Muscle layer of duodenum (tissue), 2 donors: Measurements from ENCODE around the gene PTTG1.

ENCODE experiments used
- H3K27ac ChIP-seq: one replicate; pipeline ENCODE4 v1.7.0; 2013; ENCODE audit warnings: mild to moderate bottlenecking, low read length
- H3K27me3 ChIP-seq: one replicate; pipeline ENCODE4 v1.7.0; 2013; ENCODE audit warnings: low read depth, mild to moderate bottlenecking, control low read depth, low read length
- H3K36me3 ChIP-seq, 2 donors: one replicate each; pipeline ENCODE4 v1.7.0; 2013; ENCODE audit warnings: low read length in 2 of 2, control low read depth in 1 of 2, mild to moderate bottlenecking in 1 of 2; ENCODE audit not compliant: insufficient read depth in 2 of 2, control insufficient read depth in 1 of 2
- H3K4me1 ChIP-seq, 2 donors: one replicate each; pipeline ENCODE4 v1.7.0; 2013; ENCODE audit warnings: low read length in 2 of 2, mild to moderate bottlenecking in 2 of 2, control low read depth in 1 of 2, moderate library complexity in 1 of 2; ENCODE audit not compliant: insufficient read depth in 2 of 2, control insufficient read depth in 1 of 2
- H3K4me3 ChIP-seq, 2 donors: one replicate each; pipeline ENCODE4 v1.7.0; 2013; ENCODE audit warnings: low read length in 2 of 2, low read depth in 1 of 2, mild to moderate bottlenecking in 1 of 2
- H3K9me3 ChIP-seq, 2 donors: one replicate each; pipeline ENCODE4 v1.7.0; 2013; ENCODE audit warnings: low read length in 2 of 2, control low read depth in 1 of 2, mild to moderate bottlenecking in 1 of 2; ENCODE audit not compliant: control insufficient read depth in 1 of 2
- donor health status: healthy.

PTTG1 gene

DNA sequence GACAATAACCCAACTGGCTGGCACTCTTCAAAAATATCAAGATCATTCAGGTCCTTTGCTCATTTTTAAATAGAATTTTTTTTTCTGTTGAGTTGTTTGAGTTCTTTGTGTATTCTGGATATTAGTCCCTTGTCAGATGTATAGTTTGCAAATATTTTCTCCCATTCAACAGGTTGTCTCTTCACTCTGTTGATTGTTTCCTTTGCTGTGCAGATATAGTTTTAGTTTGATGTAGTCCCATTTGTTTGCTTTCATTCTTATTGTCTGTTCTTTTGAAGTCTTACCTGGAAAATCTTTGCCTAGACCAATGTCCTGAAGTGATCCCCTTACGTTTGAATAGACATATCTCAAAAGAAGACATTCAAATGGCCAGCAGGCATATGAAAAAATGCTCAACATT lies 22.8 kb downstream of the PTTG1 start:
- no peak overlapping the region for H3K27ac ChIP-seq
- H3K4me1 ChIP-seq: no peaks in the 10 kb centered on the region
- H3K27me3 ChIP-seq: no peaks in the 10 kb centered on the region
- no peaks in the 10 kb centered on the region for H3K36me3 ChIP-seq
- no peaks in the 10 kb centered on the region for H3K9me3 ChIP-seq
- H3K4me3 ChIP-seq: no peak overlapping the region

- no peak overlapping the region for H3K27ac ChIP-seq
- H3K4me3 ChIP-seq: no peak overlapping the region
- no peaks in the 10 kb centered on the region for H3K27me3 ChIP-seq
- no peaks in the 10 kb centered on the region for H3K4me1 ChIP-seq
- no peaks in the 10 kb centered on the region for H3K36me3 ChIP-seq
- H3K9me3 ChIP-seq: no peaks in the 10 kb centered on the region
These were observed 23.5 kb downstream of the PTTG1 start for GRCh38 chr5:160445132-160445531.

- Histone ChIP-seq H3K4me3 (no peak overlapping the region), H3K36me3 (no peaks in the 10 kb centered on the region), H3K27ac (no peak overlapping the region), H3K9me3 (no peaks in the 10 kb centered on the region), H3K27me3 (no peaks in the 10 kb centered on the region), H3K4me1 (no peaks in the 10 kb centered on the region)
These were observed 24.1 kb downstream of the PTTG1 start for GRCh38 chr5:160445751-160446150.

GRCh38 chr5:160448886-160449285 lies 27.2 kb downstream of the PTTG1 start:
- Histone ChIP-seq H3K4me3 (no peak overlapping the region), H3K27ac (no peak overlapping the region), H3K27me3 (no peaks in the 10 kb centered on the region), H3K4me1 (no peaks in the 10 kb centered on the region), H3K9me3 (no peaks in the 10 kb centered on the region), H3K36me3 (no peaks in the 10 kb centered on the region)

- H3K9me3 ChIP-seq: no peaks in the 10 kb centered on the region
- no peaks in the 10 kb centered on the region for H3K27me3 ChIP-seq
- H3K4me3 ChIP-seq: no peak overlapping the region
- H3K27ac ChIP-seq: no peak overlapping the region
- no peaks in the 10 kb centered on the region for H3K4me1 ChIP-seq
- no peaks in the 10 kb centered on the region for H3K36me3 ChIP-seq
These were observed 27.8 kb downstream of the PTTG1 start for GRCh38 chr5:160449458-160449857.

DNA sequence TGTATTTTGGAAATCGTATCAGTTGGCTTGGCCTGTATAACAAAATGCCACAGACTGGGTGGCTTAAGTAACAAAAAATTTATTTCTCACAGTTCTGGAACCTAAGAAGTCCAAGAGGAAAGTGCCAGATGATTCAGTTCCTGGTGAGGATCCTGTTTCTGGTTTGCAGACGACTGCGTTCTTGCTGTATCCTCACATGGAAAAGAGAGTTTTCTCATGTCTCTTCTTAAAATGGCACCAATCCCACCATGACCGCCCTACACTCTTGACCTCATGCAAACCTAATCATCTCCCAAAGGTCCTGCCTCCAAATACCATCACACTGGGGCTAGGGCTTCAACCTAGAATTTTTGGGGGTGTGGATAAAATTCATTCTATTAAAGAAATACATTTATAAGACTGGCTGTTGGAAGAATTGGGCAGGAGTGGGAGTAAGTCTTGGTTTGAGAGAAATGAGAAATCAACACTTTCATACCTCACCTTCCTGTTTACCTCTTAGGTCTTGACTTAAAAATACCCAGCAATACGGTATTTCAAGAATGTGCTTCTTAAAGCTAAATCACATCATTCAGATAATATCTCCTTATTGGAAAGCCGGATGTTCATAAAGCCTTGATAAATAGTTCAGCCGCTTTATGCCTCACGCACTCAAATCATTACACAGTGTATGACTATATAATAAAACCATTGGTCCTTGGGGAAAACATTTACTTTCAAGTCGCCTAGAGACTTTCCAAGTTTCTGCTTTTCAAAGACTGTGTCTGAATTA lies 28.7 kb downstream of the PTTG1 start:
- H3K27ac ChIP-seq: no peak overlapping the region
- H3K4me3 ChIP-seq: no peak overlapping the region
- no peaks in the 10 kb centered on the region for H3K4me1 ChIP-seq
- H3K27me3 ChIP-seq: no peaks in the 10 kb centered on the region
- no peaks in the 10 kb centered on the region for H3K36me3 ChIP-seq
- H3K9me3 ChIP-seq: no peaks in the 10 kb centered on the region

- H3K4me1 ChIP-seq: no peaks in the 10 kb centered on the region
- H3K27ac ChIP-seq: no peak overlapping the region
- no peaks in the 10 kb centered on the region for H3K9me3 ChIP-seq
- no peak overlapping the region for H3K4me3 ChIP-seq
- H3K36me3 ChIP-seq: no peaks in the 10 kb centered on the region
- H3K27me3 ChIP-seq: no peaks in the 10 kb centered on the region
These were observed 29.6 kb downstream of the PTTG1 start for GRCh38 chr5:160451281-160451680.

DNA sequence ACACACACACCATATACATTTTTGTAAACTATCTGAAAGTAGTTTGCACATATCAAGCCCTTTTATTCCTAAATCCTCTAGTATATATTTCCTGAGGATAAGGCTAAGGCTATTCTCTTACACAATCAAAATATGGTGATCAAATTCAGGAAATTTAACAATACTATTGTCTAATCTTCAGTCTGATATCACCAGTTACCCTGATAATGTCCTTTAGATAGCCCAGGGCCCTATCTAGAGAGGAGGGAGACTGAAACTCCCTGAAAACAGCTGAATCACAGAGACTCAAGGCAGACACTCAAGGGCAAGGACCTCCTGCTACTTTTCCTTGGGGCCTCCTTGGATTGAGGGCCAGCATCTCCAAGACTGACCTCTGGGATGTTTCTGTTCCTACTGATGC lies 30.4 kb downstream of the PTTG1 start:
- no peaks in the 10 kb centered on the region for H3K4me1 ChIP-seq
- no peaks in the 10 kb centered on the region for H3K27me3 ChIP-seq
- H3K27ac ChIP-seq: no peak overlapping the region
- no peak overlapping the region for H3K4me3 ChIP-seq
- H3K9me3 ChIP-seq: no peaks in the 10 kb centered on the region
- H3K36me3 ChIP-seq: no peaks in the 10 kb centered on the region

GRCh38 chr5:160452795-160453194 lies 31.1 kb downstream of the PTTG1 start:
- Histone ChIP-seq H3K27ac (no peak overlapping the region), H3K4me3 (no peak overlapping the region), H3K36me3 (no peaks in the 10 kb centered on the region), H3K27me3 (no peaks in the 10 kb centered on the region), H3K9me3 (no peaks in the 10 kb centered on the region), H3K4me1 (no peaks in the 10 kb centered on the region)

DNA sequence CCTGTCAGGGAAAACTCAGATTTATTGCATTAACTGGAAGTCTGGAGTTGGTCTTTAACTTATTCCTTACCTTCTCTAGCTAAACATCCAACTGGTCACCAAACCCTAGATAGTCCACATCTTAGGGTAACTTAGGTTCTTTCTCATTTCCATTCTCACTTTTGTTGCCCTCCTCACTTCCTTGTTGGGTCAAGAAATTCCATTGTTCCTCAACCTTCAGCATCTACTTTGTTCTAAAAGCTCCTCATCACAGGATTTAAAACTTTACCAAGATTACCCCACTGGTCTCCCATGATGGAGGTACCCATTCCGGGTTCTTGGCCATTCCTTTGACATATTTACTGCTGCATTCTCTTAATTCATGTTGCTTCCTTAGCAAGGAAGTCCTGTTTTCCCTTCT lies 32.1 kb downstream of the PTTG1 start:
- H3K27me3 ChIP-seq: no peaks in the 10 kb centered on the region
- no peaks in the 10 kb centered on the region for H3K36me3 ChIP-seq
- no peak overlapping the region for H3K27ac ChIP-seq
- H3K9me3 ChIP-seq: no peaks in the 10 kb centered on the region
- no peaks in the 10 kb centered on the region for H3K4me1 ChIP-seq
- no peak overlapping the region for H3K4me3 ChIP-seq

DNA sequence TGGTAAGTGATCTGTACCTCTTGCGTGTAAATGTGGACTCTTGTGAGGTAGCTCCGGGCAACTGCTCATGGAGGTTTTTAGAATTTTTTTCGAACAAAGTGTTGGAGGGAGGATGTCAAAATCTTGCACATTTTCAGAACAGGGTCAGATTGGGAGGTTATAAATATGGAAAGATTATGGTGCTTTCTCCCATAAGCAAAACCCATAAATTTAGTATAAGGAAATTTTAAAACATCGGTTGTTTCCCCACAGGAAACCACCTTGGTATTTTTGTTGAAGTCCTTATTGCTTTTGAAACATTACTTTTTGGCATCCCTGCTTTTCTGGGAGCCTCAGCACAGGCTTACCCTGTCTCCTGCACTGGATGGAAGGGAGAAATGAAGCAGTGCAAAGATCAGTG lies 33.9 kb downstream of the PTTG1 start:
- Histone ChIP-seq H3K27me3 (no peaks in the 10 kb centered on the region), H3K4me3 (no peak overlapping the region), H3K9me3 (no peaks in the 10 kb centered on the region), H3K4me1 (no peaks in the 10 kb centered on the region), H3K36me3 (no peaks in the 10 kb centered on the region), H3K27ac (no peak overlapping the region)

DNA sequence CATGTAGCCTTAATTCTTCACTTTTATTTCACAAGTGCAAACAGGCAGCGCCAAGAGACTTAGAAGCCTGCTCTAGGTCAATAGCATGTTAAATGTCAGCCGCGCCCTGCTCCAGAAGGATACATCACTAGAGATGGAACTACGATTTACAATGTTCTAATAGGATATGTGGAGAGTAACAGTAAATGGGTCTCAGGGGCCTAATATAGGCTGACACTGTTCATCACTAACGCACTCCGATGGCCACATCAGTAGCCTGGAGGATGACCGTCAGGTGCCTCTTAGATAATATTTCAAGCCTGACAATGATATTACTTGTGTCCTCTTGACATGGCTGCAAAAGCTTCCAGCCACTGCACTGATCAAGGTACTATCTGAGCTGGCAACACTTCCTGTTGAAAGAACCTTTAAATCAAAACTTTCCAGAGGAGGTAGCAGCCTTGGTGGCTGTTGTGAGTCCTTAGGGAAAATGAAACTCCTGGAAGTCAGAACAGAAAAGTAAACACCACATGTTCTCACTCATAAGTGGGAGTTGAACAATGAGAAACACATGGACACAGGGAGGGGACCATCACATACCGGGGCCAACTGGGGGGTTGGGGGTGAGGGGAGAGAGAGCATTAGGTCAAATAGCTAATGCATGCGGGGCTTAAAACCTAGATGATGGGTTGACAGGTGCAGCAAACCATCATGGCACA lies 35.0 kb downstream of the PTTG1 start:
- no peak overlapping the region for H3K27ac ChIP-seq
- no peaks in the 10 kb centered on the region for H3K36me3 ChIP-seq
- no peaks in the 10 kb centered on the region for H3K9me3 ChIP-seq
- H3K4me3 ChIP-seq: no peak overlapping the region
- H3K27me3 ChIP-seq: no peaks in the 10 kb centered on the region
- H3K4me1 ChIP-seq: no peaks in the 10 kb centered on the region
